HG02840 (cell line): ENCODE results near the gene GSN.

Experiments
- ATAC-seq: cut with Tn5 transposase; IDR thresholded peaks from one replicate; pipeline ENCODE4 v1.9.1; 2021; ENCODE audit warnings: mild to moderate bottlenecking, moderate library complexity, moderate number of reproducible peaks; ENCODE audit not compliant: unreplicated experiment, low FRiP score

GSN gene

DNA sequence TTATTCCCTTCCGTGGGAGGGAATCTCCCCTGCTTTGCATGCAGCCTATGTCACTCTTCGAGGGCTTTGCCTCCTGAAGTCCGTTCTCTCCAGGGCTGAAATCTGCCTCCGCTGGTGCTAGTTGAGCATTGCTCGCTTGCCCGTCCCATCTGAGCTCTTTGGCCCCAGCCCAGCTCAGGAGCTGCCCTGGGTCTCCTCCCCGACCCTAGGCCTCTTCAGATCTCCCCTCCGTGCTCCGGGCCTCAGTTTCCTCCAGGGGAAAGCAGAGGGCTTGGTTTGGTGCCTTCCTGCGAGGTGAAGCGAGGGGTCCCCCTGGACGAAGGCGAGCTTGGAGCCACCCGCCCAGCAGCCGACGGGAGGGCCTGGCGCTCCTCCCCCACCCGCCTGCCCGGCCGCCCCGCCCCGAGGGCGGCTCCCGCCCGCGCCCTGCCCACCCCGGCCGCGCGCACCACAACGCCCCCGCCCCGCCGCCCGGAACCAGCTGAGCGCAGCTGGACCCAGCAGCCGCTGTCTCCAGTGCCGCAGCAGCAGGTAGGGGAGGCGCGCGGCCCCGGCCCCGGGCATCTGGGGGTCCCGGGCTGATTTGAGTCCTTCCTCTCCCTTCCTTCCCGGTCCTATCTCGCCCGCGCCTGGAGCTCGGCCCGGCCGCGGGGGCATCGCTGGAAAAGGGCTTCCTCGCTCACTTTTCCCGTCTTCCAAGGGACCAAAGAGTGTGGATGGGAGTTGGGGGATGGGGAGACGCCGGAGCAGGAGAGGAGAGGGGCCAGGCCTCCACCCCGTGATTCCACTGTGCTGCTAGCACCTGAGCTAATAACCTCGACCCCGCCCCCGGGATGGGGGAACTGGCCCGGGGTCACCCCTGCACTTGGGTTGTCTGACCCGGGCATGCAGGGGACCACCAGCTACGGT lies at the start of gene GSN:
TSS of gene GSN (plus strand) at position 474 of the 909 bp plus-strand sequence. CDS start 33,810 bp downstream, outside the sequence.
- ATAC-seq, result no peak

DNA sequence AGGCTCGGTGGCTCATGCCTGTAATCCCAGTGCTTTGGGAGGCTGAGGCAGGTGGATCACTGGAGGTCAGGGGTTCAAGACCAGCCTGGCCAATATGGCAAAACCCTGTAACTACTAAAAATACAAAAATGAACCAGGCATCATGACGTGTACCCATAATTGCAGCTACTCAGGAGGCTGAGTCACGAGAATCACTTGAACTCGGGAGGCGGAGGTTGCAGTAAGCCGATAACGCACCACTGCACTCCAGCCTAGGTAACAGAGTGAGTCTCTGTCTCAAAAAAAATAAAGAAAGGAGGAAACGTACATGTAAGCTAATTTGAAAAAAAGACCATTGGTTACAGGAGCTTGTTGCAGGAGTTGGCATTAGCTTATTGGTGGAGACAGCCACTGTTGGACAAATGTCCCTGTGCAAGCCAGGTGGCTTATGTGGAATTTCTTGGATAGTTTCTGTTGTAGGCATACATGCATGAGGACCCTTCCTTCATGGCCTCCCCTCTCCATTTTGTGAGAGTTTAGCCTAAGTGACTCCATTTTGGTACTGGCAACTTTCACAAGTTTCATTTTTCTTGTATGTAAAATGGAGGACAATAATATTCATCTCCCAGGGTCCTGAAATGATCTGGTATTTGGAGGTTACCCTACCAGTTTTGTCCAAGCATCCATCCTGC lies 49.5 kb upstream of the GSN start:
- no peak for ATAC-seq

DNA sequence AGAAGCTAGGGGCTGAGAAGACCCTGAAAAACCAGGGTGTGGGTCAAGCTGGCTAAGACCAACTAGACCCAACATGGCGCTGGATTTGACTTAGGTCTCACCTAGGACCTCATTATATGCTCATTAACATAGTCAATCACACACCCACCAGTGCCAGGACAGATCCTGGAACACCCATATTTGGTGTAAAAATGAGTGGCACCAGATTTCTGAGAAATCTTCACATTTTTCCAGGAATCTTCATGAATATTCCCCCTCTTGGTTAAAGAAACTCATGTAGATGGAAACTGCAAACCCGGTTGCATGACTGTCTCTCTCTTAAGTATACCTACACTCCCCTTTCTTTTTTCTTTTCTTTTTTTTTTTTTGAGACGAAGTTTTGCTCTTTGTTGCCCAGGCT lies 48.4 kb upstream of the GSN start:
- ATAC-seq, result no peak

DNA sequence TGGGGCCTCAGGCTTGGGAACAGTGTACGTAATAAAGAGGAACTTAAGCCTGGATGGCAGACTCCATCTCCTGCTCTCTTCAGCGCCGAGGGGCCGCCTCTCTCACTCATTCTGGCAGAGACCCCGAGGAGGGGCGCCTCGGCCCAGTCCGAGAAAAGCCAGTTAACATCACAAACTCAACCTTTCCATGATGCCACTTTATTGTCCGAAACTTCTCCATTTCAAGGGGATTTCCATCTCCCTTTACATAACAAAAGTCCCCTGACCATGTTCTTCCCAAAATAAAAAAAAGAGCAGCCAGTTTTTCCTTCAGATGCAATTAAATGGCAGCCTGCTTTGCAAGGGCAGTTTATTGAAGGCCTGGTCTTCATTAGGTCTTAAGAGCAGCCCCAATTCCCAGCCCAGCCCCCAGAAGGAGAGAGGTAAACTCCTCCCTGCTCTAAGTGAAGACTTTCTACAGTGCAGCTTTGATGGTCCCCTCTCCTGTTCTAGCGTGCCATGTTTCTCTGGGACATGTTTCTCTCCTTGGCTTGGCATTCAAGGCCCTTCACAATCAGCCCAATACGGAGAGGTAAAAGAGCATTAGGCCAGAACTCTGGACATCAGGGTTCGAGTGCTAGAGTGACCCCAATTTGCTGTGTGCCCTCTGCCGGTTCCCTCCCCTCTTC lies 46.8 kb upstream of the GSN start:
- ATAC-seq, result no peak

DNA sequence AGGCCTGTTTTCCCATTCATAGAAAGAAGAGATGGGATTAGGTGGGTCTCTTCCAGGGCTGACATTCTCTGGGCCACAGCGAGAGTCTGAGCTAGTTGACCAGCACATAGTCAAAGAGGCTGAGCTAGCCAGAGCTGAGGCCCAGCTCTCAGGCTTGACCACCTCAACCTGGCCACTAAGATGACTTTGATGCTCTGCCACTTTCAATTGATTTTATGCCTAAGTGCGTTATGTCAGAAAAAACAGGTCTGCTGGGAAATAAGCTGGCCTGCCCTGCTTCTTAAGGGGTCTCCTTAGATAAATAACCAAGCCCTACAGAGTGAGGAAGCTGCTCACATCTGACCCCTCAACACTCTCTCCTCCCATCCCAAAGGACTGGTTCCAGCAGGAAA lies 46.3 kb upstream of the GSN start:
- ATAC-seq, result no peak

DNA sequence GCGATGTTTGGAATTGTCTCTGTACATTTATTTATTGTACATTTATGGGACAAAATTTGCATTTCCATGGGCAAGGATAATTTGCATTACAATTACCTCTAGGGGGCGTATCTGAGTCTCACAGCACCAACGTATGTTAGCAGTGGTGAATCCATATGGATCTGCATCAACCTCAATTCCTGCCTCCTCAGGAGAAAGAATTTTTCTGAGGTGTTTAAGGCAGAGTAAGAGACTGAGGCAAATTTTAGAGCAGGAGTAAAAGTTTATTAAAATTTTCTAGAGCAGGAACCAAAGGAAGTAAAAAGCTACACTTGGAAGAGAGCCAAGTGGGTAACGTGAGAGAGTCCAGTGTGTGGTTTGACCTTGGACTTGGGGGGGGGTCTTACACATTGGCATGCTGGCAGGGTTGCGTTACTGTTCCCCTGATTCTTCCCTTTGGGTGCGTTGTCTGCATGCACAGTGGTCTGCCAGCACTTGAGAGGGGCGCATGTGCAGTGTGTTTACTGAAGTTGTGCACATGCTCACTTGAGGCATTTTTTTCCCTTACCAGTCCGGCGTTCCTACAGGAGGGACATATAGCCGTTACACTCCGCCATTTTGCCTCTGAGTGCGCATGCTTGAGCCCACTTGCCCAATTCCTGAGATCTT lies 45.3 kb upstream of the GSN start:
- ATAC-seq, result no peak

DNA sequence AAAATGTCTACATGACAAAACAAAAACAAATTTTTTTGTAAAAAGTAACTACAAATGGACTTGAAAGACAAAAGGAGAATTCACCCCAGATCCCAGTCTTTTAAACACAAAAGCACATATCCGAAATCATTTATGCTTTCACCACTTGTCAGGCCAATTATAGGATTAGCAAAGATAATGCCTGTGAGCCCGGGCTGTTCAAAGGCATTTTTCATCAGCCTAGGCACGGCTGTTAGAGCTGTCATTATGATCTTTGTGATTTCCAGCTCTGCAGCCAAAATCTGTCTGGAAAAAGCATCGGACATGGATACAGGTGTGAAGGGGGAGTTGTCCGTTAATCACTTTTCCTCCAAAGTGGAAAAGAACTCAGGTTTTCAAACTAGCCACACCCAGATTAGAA lies 42.7 kb upstream of the GSN start:
- ATAC-seq, result no peak

DNA sequence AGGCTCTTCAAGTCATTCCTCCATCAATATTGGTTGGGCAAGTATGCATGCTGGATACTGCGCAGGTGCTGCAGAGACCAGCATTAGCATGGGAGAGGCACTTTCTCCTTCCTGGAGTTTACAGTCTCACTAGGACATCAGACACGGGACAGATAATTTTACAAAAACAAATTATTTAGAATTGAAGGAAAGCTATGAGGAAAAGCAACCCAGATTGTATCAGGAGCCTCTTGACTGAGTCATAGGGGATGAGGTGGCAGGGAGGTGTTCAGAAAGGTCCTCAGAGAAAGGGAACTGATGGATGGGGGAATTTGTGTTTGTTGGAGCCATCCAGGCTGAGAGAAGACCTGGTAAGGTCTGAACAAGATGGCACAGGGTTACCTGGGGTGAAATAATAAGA lies 41.8 kb upstream of the GSN start:
- no peak for ATAC-seq

DNA sequence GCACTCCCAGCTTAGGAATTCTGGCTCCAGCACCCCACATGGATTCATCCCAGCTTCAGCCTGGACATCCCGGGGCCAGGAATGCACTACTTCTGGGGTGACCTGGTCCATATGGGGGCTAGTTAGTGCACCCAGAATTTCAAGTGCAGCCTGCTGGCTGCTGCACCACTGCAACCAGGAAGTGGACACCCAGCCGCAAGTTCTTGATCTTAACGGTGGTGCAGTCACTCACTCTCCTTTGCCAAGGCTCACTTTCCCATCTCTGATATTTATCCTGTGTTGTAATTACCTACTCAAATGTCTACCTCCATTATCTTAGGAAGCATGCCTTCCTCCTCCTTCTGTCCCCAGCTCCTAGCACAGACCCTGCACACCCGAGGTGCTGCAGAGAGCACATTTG lies 40.1 kb upstream of the GSN start:
- ATAC-seq, result no peak

DNA sequence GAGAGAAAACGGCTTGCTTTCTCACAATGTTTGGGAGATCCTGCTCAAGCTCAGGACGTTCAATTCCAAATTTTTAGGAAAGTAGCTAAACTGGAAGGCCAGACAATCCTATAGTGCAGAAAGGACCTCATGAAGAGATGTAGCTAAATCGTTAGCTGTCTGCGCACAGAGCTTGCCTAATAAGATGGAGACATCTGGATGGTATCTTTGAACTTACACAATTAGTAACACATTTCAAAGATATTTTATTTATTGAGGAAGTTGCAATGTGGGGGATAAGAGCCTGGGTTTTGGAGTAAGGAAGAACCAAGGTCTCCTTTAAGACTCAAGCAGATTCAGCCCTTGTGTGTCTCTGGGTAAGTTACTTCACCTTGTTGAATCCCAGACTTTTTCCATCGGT lies 37.7 kb upstream of the GSN start:
- no peak for ATAC-seq

DNA sequence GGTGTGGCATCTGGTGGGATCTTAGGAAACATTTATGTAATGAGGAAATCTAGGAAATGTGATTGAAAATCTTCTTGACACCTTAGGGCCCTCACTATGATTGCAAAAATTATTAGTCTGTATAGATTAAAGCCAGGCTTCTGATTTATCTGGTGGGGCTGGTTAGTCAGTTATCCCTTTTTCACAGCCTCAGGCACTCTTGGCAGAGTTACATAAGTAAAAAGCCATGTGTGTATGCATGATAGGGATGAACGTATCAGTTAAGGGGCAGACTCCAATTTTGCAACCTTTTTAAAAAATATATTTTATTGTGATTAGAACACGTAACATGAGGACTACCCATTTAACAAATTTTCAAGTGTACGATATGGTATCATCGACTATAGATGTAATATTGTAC lies 35.7 kb upstream of the GSN start:
- no peak for ATAC-seq

DNA sequence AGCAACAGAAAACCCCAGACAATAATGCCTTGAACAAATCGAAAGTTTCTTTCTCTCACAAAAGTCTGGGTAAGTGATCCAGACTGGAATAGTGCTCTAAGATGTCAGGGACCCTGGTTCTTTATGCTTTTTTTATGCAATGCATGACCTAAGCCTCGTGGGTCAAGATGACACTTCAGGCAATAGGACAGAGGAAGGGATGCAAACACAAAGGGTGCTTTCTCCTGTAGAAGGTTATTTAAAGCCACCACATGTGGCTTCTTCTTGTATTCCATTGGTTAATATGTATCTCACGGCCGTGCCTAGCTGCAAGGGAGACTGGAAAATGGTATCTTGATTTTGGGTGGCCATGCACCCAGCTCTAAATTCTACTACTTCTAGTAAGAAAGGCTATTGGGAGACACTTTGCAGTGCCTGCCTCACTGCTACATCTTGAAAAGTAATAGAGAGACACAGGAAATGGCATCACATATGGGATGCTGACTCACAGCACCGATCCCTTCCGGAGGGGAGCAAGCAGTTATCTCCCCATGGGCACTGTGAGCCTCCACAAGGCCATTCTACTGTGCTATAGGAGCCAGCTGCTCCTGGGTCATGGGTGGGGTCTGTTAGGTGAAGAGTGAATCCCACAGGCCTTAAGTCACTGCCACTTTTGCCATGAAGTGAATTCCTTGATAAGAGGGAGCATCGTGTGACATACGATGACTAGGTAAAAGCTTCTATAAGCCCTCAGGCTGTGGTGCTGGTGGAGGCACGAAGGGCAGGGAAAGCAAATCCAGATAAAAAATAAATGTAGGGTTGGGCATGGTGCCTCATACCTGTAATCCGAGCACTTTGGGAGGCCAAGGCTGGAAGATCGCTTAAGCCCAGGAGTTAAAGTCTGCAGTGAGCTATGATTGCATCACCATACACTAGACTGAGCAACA lies 33.8 kb upstream of the GSN start:
- no peak for ATAC-seq

DNA sequence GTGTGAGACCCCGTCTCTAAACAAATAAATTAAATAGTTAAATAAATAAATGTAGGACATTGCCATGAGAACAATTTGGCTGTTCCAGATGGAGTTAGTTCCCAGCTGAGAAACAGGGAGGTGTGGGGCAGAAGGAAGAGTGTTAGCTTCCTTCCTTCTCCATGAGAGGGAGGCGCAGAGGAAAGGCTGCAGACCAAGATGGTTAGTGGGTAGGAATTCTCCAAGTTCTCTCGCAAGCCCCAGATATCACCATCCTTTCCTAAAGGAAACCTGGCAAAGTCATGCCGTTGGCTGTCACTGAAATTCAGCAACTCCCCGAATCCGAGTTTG lies 33.2 kb upstream of the GSN start:
- ATAC-seq, result no peak

DNA sequence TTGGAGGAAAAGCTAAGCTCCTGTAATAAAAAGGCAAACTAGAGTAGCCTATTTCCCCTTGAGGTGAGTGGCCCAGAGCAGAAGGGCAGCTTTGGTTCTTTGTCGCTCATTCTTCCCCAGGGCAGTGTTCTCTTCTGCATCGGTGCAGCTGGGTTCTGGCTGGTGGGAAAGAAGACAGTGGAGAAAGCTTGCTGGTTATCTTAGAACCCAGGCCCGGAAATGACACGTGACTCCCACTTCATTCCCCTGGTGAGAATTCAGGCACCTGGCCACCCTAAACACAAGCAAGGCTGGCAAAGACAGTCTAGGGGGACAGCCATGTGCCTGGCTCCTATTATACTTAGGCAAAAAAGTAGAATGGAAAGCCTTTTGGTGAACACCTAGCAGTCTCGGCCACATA lies 32.5 kb upstream of the GSN start:
- ATAC-seq, result no peak

DNA sequence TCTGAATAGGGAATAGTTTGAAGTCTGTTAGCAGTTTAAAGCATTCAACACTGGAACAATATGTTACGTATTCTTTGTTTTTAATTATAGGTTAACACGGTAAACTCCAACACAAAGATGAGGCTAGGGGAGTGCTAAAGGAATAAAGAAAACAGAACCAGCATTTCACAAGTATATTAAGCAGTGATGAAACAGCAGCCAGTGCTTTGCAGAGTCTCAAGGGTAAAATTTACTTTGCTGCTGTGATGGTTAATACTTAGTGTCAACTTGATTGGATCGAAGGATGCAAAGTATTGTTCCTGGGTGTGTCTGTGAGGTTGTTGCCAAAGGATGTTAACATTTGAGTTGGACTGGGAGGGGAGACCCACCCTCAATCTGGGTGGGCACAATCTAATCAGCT lies 30.0 kb upstream of the GSN start:
- ATAC-seq, result no peak

DNA sequence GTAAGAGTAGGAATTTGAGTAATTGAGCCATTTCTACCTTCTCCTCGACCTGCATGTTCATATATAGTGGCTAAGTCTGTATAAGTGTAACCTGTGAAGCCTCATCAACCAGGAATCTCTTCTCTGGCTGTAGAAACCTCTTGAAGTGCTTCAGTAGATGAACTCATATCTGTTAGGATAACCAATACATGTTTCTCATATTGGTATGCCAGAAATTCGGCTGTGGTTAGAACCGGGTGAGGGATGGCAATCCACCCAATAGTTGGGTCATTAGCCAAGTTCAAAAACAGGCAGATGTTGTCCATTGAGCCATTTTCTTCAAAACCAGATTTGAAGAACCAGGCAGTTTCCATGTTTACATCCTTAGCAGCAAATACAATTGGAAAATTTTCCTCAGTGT lies 28.9 kb upstream of the GSN start:
- ATAC-seq, result no peak

DNA sequence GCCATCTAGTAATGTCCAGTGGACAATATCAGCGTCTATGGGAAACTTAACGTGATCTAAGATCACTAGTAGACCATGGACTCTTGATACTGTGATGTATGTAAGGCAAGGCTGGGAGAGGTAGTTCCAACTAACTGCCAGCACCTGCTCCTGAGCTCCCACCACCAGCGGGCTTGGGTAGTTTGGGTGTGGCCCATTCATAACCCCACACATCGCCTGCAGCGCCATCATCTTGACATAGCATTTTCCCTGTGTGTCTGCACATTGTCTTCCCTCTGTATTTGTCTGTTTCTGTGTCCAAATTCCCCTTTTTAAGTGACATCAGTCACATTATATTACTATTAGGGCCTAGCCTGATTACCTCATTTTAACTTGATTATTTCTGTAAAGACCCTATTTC lies 28.1 kb upstream of the GSN start:
- no peak for ATAC-seq

DNA sequence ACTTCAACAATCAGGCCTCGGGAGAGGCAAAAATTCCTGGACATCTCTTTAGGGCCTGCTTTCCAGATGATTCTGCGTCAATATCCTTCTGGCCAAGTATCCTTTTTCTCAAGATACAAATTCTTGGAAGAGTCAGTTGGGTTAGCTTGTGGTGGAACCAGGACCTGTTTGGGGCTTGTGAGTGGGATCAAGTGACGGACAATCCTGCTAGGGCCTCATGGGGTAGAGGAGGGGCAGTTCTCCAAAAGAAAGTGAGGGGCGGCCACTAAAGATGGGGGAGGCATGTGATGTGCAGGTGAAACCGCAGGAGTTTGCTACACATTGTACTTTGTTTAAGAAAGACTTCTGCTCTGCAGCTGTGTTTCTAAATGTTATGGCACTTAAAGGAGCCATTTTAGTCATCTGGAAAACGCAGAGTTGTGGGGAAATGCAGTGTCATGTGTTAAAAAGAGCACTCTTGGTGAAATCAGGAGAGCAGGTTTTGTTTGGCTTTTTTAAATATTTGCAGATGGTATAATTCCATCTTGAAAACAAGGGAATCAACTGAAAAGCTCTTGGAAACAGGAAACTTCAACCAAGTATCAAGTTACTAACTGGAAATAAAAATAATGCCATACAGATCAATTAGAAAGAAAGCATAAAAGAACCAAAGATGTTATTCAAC lies 27.4 kb upstream of the GSN start:
- ATAC-seq, result no peak

DNA sequence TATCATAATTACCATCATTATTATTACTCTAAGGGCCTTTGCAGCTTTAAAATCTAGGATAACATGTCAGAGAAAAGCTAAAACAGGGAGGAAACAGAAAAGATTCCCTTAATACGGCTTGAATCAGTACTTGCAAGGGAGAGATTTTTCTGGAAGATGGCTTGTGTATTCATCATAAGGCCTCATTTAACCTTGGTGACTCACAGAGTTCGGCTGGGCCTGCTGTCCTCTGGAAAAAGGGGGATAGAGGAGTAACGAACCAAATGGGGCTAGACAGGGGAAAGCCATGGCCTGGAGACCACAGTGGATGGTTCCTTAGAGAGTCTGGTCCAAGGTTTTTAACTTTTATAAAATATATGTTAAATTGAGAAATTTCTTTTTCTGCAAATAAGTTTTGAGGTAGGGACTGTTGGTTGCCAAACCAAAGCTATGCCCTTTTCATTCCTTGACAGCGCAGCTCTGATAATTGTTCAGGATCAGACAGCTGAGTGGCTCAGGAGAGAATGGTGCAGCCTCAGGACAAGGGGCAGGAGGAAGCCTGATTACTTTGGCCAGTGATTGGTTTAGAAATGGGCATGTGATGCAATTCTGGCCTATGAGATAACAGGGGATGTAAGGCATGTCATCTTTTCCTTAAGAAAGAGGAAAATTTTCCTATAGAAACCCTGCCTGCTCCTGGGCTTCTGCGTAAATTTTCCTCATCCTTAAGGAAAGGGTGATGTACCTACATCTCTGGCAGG lies 25.6 kb upstream of the GSN start:
- ATAC-seq, result no peak
